GM18870 (cell line): ENCODE data around the gene ARHGAP4.

Source experiments
- ATAC-seq: cut with Tn5 transposase; IDR thresholded peaks from one replicate; pipeline ENCODE4 v1.9.1; 2021; ENCODE audit warnings: moderate library complexity; ENCODE audit not compliant: unreplicated experiment

Gene ARHGAP4

DNA sequence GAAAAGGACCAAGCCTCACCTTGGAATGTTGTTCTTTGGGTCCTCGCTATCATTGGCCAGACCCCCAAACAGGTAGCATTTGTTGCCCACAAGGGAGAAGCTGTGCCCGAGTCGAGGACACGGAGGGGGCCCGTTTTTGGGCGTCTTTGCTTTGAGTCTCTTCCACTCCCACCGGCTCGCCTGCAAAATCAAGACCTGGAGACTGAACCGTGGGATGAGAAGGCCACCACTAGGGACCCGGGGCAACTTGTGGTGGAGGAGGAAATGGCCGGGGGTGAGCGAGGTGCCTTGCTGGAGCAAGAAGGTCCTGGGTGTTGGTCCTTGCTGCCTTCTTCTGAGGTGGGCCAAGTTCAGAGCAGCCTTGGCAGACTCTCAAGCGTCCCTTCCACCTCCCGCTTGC is 38.0 kb upstream of the ARHGAP4 start:
- no peak for ATAC-seq

DNA sequence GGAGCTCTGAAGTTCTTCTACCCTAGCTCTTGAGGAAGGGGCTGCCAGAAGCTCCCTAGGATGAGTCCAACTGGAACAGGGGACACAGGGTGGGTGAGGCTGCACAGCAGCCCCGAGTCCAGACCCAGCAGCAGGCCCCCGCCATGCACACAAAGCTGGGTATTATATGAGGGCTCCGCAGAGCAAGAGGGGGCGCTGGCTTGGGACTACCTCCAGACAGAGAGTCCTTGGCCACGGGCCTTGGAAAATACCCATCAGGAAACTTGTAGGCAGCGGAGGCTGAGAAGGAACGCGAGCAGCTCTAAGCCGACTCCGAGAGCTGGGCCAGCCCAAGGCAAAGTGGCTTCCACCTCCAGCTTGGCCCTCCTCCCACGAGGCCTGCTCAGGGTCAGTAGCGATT is 37.5 kb upstream of the ARHGAP4 start:
- no peak for ATAC-seq

DNA sequence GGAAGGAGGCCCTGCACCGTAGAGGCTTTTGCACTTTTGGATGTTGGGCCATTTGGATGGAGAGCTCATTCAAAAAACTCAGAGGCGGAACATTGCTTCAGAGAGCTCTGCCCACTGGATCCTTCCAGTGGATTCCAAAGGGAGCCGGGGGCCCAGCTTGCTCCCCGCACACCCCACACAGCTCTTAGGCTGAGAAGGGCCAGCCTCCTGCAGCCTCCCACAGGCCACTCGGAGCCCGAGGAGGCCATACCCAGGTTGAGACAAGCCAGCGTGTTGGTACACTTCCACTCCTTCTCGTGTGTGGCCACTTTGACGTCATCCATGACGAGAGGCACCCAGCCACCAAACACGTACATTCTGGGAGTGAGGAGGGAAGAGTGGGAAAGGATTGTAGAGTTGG is 35.2 kb upstream of the ARHGAP4 start:
- no peak for ATAC-seq

DNA sequence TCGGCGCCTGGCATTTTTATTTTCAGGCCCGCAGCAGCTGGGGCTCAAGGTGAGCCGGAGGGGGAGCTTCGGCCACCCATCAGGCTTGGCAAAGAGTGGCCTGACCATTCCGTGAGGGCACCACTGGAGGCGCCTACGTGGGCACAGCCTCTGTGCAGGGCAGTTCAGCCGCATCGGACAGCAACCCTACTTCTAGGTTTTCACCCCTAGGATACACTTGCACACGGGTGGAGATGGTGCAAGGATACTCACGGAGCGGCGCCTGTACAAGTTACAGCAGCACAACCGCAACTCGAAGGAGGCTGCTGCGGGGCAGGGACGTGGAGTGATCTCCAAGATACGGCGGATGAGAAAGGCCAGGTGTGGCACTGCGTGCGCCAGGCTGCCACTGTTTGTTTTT is 34.7 kb upstream of the ARHGAP4 start:
- no peak for ATAC-seq

DNA sequence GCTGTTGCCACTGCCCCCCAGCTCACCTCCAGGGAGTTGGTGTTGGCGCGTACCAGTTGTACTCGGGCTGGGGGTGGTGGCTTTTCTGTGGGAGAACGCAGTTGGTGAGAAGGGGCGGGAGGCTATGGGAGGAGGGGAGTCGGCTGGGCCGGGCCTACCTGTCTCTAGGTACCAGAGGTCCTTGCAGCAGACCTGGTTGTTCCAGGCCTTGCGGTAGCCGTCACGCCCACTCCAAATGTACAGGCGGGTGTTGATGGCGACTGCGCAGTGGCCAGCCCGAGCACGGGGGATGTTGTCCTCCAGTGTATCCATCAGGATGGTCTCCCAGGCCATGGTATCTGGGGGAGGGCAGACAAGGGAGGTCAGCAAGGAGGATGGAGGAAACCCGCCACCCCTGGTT is 34.0 kb upstream of the ARHGAP4 start:
- no peak for ATAC-seq

DNA sequence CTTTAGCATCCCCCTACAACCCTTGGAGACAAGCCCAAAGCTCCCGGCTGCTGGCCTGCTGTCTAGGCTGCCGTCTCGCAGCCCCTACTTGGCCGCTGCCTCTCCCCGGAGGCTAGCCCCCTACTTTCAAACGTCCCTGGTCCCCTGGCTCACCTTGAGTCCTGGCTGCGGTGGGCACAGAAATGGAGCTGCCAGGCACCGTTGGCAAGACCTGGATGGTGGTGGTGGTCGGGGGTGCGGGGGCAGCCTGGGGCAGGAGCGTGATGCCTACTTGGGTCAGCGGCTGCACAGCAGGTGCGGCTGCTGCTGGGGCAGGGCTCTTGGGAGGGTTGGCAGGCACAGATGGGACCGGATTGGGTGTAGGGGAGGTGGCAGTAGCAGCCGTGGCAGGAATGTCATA is 33.6 kb upstream of the ARHGAP4 start:
- no peak for ATAC-seq

DNA sequence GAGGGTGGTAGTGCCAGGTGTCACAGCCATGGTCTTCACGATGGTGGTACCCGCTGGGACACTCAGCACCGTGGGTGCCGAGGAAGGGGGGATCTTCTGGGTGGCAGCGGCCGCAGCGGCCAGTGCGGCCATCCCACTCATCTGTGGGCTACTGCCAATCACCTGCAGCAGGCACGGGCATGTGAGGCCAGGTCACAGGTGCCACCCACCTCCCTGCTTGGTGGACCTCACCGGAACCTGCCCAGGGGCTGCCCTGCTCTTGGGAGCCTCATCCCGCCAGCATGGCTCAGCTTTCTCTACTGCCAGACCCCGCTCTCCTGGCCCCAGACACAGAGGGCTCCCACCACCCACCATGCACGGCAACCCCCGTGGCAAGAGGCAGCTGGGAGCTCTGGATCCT is 32.5 kb upstream of the ARHGAP4 start:
- ATAC-seq: no peak

DNA sequence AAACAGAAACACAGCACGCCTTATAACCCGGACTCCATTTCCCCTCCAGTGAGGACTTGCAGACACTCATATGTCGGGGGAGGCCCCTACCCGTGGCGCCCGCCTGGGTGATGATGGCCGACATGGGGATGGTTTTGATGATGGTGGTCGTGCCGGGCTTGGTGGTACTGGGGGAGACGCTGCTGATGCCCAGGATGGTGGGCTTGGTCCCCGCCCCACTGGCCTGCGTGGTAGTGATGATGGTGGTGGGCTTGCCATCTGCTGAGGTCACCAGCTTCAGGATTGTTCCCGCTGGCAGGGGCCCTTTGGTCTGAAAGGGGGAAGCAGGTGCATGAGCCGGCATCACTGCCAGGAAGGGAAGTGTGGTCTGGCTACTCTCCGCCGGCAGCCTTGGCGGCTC is 31.2 kb upstream of the ARHGAP4 start:
- ATAC-seq: no peak

DNA sequence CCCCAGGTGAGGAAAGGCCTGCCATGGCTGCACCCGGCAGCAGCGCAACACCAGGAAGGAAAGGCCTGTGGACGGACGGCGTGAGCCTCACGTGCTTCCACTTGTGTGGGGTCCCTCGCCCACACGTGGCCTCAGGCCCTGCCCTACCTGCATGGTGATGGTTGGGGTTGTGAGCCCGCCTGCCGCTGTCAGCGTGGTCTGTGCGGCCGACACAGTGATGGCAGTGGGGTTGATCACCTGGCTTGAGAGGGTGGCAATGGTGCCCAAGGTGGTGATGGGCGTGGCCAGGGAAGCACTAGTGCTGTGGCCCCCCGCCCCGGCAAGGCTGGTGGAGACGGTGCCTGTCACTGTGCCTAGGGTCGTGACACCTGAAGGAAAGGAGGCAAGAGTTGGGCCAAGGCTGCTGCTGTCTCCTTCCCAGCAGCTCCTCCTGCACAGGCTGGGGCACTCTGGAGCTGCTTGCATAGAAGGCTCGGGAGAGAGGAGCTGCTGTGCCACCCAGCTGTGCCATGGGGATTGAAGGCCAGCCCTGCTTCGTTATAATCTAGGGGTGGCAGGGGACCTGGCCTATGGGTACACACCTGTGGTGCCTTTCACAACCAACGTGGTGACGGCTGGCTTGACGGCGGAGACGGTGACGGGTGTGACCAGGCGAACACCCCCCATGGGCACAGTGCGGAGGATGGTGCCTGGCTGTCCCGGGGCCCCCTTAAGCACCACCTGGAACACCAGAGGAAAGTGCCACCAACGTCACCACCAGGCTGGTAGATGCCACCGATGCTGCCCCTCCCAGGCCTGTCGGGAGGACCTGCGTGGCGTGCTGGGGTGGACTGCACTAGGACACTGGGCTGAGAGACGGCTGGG is 30.2 kb upstream of the ARHGAP4 start:
- ATAC-seq: no peak

DNA sequence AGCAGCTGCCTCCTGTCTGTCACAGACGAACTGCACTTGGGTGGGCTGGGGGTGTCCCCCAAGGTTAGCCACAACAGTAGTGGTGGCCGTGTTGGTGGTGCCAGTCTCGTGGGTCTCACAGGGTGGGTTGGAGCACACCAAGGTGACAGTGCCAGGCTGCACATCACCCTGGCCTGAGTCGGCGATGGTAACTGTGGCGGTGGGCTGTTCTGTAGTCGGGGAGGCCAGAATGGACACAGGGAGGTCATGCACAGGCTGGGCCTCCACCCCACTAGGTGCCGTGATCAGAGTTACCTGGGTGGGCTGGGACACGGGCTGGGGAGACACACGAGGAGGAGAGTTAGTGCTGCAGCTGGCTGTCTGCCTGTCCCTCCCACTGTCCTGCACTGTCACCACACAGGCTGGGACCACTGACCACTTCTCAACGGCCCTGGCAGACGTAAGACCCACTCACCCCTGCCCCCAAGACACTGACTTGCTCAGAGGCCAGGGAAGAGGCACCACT is 29.2 kb upstream of the ARHGAP4 start:
- no peak for ATAC-seq

DNA sequence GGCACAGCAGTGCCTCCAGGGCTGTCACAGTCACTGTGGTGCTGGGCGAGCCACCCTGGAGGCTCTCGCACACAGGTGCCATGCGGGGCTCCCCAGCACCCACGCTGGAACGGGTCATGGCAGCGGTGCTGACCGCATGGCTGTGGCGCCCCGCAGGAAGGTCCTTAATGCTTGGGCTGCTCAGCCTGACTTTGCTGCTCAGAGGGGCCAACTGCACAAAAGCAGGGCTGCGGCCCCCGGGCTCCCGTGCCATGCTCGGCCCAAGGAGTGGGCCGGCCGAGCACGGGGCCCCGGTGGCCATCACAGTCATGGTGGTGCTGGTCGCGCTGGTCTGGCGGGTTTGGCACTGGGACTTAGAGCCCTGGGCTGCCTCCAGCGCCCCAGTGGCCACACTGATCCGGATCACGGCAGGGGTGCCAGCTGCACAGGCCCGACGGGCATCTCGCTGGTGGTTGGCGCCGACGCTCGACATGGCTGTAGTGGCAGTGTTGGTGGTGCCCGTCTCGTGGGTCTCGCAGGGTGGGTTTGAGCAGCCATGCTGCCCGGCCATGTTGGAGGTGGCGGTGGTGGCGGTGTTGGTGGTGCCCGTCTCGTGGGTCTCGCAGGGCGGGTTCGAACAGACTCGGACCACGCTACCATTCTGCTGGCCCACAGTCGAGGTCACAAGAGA is 28.6 kb upstream of the ARHGAP4 start:
- ATAC-seq: no peak

DNA sequence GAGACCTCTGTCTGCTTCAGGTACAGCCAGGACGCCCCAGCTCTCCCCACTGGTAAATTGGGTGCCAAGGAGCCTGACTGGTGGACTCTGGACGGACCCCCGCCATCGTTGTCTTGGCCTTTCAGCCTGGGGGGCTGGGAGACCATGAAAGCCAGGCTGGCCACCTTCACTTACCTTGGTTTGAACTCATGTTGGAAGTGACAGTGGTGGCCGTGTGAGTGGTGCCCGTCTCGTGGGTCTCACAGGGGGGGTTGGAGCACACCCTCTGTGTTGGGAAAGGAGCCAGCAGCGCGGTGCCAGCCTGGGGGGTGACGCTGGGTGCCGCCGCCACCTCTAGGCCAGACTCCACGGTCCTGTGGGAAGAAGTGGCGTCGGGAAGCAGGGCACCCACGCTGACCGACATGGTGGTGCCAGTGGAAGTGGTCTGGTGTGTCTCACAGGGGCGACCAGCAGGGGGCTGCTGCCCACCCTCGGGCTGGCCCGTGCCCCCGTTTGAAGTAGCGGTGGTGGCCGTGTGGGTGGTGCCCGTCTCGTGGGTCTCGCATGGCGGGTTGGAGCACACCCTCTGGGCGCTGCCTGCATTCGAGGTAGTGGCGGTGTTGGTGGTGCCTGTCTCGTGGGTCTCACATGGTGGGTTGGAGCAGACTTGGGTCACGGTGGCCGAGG is 28.0 kb upstream of the ARHGAP4 start:
- ATAC-seq: no peak

DNA sequence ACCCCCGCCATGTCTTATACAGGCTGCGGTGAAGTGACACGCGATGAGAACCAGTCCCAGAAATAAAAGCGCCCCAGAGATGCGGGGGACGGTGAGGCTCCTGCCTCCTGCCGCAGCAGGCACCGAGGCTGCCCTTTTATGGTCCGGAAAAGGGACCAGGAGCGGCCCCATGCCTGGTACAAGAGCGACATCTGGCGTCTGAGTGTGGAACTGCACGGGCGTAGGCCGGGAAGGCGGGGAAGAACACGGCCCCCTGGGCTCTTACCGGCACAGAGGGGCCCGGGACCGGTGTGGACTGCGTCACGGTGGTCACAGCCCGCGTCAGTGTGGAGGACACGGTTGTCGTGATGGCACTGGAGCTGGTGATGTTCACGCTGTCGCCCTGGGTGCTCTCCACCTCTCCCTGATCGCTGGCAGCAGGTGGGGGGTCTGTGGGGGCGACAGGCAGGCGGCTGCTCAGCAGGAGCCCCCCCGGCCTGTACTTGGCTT is 27.3 kb upstream of the ARHGAP4 start:
- no peak for ATAC-seq

DNA sequence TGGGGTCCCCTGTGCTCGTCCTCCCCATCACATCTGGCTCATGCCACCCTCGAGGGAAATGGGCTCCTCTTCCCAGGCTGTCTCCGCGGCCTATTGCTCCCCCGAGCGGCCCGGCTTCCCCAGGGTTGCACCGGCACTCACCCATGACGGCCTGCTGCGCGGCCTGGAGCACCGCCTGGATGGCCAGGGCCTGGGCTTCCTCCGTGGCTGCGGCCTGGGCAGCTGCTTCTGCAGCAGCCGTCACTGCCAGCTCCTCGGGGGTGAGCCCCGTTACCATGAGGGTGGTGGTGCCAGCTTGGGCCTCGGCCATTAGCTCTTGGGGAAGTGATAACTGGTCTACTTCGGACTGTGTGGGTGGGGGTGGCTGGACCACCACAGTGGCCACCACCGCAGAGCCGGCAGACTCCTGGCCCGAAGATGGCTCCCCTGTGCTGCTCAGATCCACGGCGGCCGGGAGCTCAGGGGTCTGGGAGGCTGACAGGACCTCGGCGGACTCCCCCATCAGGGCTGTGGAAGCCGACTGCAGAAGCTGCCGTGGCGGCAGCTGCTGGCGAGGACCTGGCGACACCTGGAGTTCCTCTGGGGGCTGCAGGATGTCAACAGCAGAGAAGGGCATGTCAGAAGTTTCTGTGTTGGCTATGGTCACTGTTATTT is 26.4 kb upstream of the ARHGAP4 start:
- ATAC-seq: no peak

DNA sequence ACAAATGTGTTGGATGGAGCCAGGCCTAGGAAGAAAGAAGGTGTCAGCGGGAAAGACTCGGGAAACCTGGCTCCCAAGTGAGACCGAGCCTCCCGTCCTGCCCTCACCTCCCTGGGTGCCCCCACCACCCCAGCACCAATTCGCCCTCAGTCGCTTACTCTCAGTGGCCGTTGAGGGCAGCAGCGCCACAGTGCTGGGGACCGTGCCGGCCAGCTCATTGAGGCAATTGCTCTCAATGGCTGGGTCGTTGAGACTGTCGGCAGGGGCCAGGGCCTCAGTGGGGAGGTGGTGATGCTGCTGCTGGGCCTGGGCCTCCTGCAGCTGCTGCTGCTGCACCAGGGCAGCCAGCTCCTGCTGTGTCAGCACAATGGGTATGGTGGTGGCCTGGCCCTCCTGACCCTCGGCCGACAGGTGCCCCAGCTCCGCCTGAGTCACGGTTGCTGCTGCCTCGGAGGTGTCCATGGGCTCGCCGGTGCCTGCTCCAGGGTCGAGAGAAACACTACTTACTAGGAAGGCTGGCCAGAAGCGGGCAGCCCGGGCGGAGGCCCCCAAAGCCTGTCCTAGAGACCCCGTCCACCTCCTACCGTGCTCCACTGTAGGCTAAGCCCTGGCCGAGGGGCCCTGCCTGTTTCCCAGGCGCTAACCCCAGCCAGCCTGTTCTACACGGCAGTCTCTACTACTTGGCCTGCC is 25.8 kb upstream of the ARHGAP4 start:
- ATAC-seq: no peak

DNA sequence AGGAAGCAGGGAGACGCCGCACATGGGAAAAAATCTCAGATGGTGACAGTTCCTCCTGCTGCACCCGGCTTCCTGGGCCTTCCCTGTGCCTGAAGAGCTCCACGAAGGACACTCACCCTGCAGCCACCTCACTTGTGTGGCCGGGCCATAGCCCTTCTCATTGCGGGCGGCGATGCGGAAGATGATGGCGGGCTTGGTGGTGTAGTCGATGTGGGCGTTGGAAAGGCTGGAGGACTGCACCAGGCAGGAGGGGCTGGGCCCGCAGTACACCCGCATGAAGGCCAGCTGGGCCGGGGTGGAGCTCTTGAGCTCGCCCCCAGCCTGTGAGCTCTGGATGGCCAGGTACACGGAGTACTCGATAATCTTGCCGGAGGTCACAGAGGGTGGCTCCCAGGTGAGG is 24.1 kb upstream of the ARHGAP4 start:
- ATAC-seq: no peak

DNA sequence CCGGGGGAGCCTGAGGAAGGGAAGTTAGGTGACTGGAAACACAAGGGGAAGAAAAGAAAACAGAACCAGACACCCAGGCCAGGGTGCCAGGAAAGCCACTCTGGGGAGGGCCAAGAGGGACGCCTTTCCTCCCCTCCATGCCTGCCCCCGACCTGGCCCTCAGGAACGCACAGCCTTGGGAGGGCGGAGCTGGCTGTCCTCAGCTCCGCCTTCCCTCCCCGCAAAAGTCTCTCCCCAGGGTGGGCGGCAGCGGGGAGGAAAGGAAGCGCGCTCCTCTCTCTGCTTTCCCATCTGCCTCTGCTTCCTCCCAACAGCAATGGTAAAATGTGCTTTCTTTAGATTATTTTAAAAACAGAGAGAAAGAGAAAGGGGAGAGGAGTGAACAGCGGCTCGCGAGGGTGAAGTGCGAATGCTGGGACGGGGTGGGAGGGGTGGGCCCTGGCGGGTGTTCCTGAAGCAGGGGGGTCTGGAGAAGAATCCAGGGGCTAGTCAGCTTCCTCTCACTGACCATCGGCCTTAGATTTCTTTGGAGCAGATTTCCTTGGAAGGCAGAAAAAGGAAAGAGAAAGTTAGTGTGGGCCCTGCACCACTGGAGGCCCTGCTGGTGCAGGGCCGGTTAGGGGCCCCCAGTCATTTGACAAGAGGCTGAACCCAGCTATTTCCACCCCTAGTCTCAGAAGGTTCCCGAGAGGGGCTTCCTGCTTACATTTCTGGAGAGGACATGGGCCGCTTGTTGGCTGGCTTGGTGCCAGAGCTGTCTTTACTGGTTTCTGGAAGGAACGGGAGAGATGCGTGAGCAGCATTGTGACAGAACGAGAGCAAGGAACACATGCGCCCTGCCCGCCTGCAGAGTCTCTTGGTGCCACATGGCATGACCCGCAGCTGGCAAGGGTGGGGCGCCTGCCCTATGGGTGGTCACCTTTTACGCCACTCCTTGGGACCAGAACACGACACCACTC is 23.1 kb upstream of the ARHGAP4 start:
- no peak for ATAC-seq

DNA sequence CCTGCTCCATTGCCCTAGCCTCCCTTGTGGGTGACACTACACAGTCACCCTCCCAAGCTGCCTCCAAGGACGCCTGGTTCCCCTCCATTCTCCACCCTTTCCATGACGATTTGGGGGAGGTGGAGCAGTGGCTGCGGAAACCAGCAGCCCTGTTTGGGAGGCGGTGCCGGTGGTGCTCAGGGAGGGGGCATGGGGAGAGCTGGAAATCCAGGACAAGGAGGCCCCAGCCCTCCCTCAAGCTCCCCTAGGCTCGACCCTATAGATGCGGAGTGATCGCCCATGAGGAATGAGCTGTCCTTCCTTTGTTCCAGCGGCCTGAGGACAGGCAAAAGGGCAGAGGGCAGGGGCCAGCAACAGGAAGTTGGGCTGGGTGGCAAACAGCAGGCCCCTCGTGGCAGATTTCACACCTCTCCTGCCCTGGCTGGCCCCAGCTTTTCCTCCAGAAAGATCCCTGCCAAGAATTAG is 22.0 kb upstream of the ARHGAP4 start:
- ATAC-seq: no peak

DNA sequence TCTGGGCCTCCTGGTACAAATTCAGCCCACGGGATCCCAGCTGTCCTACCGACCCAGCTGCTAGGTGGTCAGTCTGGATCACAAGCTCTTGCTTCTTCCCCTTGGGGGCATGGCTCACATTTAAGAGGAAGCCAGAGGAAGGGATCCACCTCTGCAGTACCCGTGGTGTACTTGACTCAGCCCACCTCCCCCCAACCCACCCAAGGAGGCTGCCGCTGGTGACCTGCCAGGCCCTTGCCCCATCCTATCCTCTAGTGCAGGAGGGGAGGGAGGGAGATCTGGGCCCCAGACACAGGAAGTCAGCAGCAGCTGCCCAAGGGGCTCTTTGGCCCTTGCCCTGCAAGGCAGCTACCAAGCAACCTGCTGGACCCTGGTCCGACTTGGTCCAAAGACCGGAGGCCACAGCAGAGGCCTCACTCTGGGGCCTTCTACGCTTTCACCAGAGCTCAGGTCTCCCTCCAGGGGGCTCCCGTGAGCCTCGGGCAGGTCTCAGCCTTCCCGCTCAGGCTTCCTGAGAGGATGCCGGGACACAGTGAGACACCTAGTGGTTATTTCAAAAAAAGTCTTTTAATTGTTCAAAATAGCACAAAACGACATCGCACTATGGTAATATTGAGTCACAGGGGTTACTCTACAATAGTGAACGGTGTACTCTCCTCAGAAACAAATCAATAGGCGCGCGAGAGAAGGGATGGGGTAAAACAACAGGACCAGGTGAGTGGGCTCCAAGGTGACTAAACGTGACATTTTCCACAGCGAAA is 21.1 kb upstream of the ARHGAP4 start:
- ATAC-seq: peak; percentile 63
